SH-SY5Y (cell line): ENCODE measurements around the gene XRCC6.

ENCODE experiments used
- GATA2 ChIP-seq: IDR thresholded peaks from 2 replicates; pipeline ENCODE4 v1.6.1; 2011; ENCODE audit warnings: mild to moderate bottlenecking, low read depth, low read length
- GATA3 ChIP-seq: IDR thresholded peaks from 2 replicates; pipeline ENCODE4 v1.6.1; 2011; ENCODE audit warnings: low read depth, mild to moderate bottlenecking, low read length, moderate library complexity

GRCh38 chr22:41650821-41651220 lies 29.7 kb downstream of the XRCC6 start:
- TF ChIP-seq GATA2 (no peak), GATA3 (no peak)
